HG02840 (cell line): ENCODE measurements around the gene BCAS1.

Experiments
- ATAC-seq: cut with Tn5 transposase; IDR thresholded peaks from one replicate; pipeline ENCODE4 v1.9.1; 2021; ENCODE audit warnings: mild to moderate bottlenecking, moderate library complexity, moderate number of reproducible peaks; ENCODE audit not compliant: unreplicated experiment, low FRiP score

Gene BCAS1

DNA sequence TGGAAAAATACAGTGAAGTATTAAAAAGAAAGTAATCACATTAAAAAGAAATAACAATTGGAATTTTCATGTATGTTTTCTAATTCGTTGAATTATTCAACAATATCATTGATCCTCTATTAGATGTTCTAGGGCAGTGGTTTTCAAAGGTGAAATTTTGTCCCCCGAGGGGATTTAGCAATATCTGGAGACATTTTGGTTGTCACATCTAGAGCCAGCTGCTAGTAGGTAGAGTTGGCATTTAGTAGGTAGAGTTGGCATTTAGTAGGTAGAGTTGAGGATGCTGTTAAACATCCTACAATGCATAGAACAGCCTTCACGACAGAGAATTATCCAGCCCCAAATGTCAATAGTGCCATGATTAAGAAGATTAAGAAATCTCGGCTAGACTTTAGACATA lies 173.7 kb downstream of the BCAS1 start:
- ATAC-seq = no peak

DNA sequence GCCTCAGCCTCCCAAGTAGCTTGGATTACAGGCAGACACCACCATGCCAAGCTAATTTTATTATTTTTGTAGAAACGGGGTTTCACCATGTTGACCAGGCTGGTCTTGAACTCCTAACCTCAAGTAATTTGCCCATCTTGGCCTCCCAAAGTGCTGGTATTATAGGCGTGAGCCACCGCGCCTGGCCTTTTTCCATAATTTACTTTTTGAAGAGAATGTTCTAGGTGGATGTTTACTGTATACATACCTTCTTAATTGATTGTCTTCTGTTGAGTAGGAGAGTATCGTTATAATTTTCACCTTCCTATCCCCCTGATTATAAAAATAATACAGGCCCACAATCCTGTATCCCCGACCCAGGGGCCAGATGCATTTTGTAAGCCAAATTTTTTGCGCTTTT lies 174.4 kb downstream of the BCAS1 start:
- no peak for ATAC-seq

DNA sequence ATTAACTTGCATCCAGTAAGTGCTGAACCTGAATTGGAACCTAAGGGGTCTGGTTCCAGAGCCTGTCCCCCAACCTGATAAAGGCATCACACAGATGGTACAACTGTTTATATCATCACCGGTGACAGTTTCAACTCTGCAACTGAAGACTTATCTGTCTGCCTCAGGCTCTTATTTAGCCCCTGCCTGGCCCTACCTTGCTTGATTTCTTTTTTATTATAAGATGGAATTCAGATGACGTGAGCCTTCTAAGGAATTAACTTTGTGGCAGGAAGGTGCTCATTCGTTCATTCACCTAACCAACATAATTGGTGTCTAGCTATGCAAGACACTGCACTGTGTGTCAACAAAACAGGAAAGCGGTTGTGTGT lies 175.0 kb downstream of the BCAS1 start:
- no peak for ATAC-seq

DNA sequence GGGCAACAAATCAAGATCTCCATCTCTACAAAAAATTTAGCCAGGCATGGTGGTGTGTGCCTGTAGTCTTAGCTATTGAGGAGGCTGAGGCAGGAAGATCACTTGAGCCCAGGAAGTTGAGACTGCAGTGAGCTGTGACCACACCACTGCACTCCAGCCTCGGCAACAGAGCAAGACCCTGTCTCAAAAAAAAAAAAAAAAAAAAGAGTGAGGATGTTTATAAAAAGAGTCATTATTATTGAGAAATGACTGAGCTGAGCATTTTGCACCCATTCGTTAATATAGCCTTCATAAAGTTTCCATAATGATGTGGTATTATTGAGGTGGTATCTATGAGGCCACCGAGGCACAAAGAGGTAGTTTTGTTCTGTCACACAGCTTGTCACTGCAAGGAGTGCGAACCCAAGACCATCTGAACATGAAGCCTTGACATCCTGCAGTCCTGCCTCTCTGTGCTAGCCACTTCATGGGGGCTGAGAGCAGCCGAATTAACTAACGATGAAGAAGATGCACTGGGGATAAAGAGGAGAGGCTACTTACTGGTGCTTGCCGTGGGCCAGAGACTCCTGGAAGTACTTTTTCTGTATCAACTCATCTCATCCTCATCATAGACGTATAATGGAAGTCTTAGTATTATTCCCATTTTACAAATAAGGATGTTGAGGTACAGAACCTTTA lies 175.5 kb downstream of the BCAS1 start:
- ATAC-seq = no peak
